HEK293 (cell line): Measurements from ENCODE around the gene AGAP1.

Experiments
- CTCF ChIA-PET: fragments of 350-600 bp; formaldehyde crosslinking; extraction: SDS; loops from one replicate; lab custom pipeline; 2021; ENCODE audit warnings: antibody characterized with exemption; lab: Yijun Ruan, JAX
- POLR2A ChIA-PET: fragments of 300-600 bp; formaldehyde crosslinking; extraction: SDS; loops from one replicate; lab custom pipeline; 2020; ENCODE audit warnings: antibody characterized with exemption, inconsistent platforms; lab: Yijun Ruan, JAX
- H3K27ac ChIP-seq: fragments of 200-500 bp; sonication (Bioruptor generic); 2 replicates; pipeline ENCODE4 v1.5.1; 2014; ENCODE audit warnings: low read depth, low read length, control low read depth, inconsistent platforms; ENCODE audit errors: extremely low read depth
- H3K36me3 ChIP-seq, 2 experiments: fragments of 200-500 bp in 1 of 2; sonication (Bioruptor generic) in 1 of 2; 1 replicate in 1 of 2; 2 replicates in 1 of 2; pipeline ENCODE4 v1.5.1; 2014 to 2017; ENCODE audit warnings: inconsistent platforms in 2 of 2, low read length in 2 of 2; ENCODE audit not compliant: control insufficient read depth in 2 of 2, insufficient read depth in 1 of 2
- H3K4me1 ChIP-seq: fragments of 200-500 bp; sonication (Bioruptor generic); 2 replicates; pipeline ENCODE4 v1.5.1; 2014; ENCODE audit warnings: mild to moderate bottlenecking, low read length, inconsistent platforms; ENCODE audit not compliant: control insufficient read depth, insufficient read depth
- H3K4me3 ChIP-seq: 2 replicates; pipeline ENCODE4 v1.5.1; 2011; ENCODE audit warnings: low read depth, mild to moderate bottlenecking, control low read depth, low read length, moderate library complexity
- H3K9me3 ChIP-seq: fragments of 200-500 bp; sonication (Bioruptor generic); 2 replicates; pipeline ENCODE4 v1.5.1; 2014; ENCODE audit warnings: low read depth, low read length, inconsistent platforms; ENCODE audit not compliant: control insufficient read depth, insufficient read depth
- KLF1 ChIP-seq: fragments of 450-650 bp; formaldehyde crosslinking; IDR thresholded peaks from 2 replicates; pipeline ENCODE4 v1.5.1; 2016; ENCODE audit warnings: missing biosample characterization, missing genetic modification characterization
- KLF7 ChIP-seq: fragments of 450-650 bp; formaldehyde crosslinking; IDR thresholded peaks from 2 replicates; pipeline ENCODE4 v1.5.1; 2016; ENCODE audit warnings: missing biosample characterization, missing genetic modification characterization, borderline replicate concordance
- ZNF292 ChIP-seq: fragments of 450-650 bp; formaldehyde crosslinking; IDR thresholded peaks from 2 replicates; pipeline ENCODE4 v1.5.1; 2016; ENCODE audit warnings: low read depth, missing biosample characterization, missing genetic modification characterization, borderline replicate concordance
- ZNF654 ChIP-seq: fragments of 450-650 bp; formaldehyde crosslinking; IDR thresholded peaks from 2 replicates; pipeline ENCODE4 v1.5.1; 2016; ENCODE audit warnings: low read depth, missing biosample characterization, missing genetic modification characterization
- ZNF768 ChIP-seq: fragments of 450-650 bp; formaldehyde crosslinking; IDR thresholded peaks from 2 replicates; pipeline ENCODE4 v1.5.1; 2018; ENCODE audit warnings: missing biosample characterization, mild to moderate bottlenecking, missing genetic modification characterization
- TF ChIP-seq, protein P1 (sequence below): fragments of 450-650 bp; formaldehyde crosslinking; IDR thresholded peaks from 2 replicates; pipeline ENCODE4 v1.5.1; 2016; ENCODE audit warnings: missing biosample characterization, missing genetic modification characterization
- TF ChIP-seq, protein P2 (sequence below): fragments of 450-650 bp; formaldehyde crosslinking; IDR thresholded peaks from 2 replicates; pipeline ENCODE4 v1.5.1; 2016; ENCODE audit warnings: missing biosample characterization, missing genetic modification characterization
- TF ChIP-seq, protein P3 (sequence below): fragments of 450-650 bp; formaldehyde crosslinking; IDR thresholded peaks from 2 replicates; pipeline ENCODE4 v1.5.1; 2016; ENCODE audit warnings: missing biosample characterization, missing genetic modification characterization
- TF ChIP-seq, protein P4 (sequence below): fragments of 450-650 bp; formaldehyde crosslinking; IDR thresholded peaks from 2 replicates; pipeline ENCODE4 v1.5.1; 2016; ENCODE audit warnings: missing biosample characterization, missing genetic modification characterization, low read depth
- TF ChIP-seq, protein P5 (sequence below): fragments of 450-650 bp; formaldehyde crosslinking; IDR thresholded peaks from 2 replicates; pipeline ENCODE4 v1.5.1; 2016; ENCODE audit warnings: missing biosample characterization, missing genetic modification characterization, borderline replicate concordance

The AGAP1 gene

DNA sequence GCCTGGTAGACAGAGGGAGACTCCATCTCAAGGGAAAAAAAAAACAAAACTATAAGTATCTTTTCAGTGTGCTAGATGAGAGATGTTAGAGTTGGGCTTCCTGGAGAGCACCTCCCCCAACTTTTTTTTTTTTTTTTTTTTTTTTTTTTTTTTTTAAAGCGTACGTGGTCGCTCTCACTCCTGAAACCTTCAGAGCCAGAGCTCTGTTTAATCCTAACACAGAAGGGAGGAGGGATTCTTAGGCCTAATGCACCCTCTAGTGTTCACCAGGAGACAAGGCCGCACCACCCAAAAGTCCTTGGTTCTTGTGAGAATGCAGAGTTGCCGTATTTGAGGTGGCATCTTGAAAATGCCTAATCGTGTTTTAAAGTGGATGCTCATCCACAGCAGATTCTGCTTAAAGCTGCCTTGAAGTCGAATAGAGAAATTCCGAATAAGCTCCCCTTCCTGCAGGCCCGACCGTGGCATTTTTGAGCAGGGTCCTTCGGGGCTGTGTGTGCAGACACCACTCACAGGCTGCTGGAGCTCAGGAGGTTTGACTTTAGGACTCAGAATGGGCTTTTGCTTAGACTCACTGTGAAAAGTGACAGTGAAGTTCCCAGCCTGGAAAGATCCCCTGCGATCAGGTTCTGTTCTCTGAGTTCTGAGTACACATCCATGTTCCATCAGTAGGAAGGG is 252.6 kb downstream of the AGAP1 start:
- ChIA-PET CTCF (interaction anchor here (0.6 to 8.5 kb wide), 47 partner anchors 9 to 1964 kb away, joined by 3 to 173 read pairs (median 5); no protein-coding TSS in a partner anchor), POLR2A (interaction anchor here (1.2 kb wide), 1 partner anchor 151 kb away, joined by 3 read pairs; no protein-coding TSS in a partner anchor)
- no peaks in the 10 kb centered on the region for H3K4me1 ChIP-seq
- TF ChIP-seq ZNF768 (tag by site-specific recombination) (no peak), ZNF654 (tag by site-specific recombination) (peak; percentile 82)
- TF ChIP-seq, protein P1, sequence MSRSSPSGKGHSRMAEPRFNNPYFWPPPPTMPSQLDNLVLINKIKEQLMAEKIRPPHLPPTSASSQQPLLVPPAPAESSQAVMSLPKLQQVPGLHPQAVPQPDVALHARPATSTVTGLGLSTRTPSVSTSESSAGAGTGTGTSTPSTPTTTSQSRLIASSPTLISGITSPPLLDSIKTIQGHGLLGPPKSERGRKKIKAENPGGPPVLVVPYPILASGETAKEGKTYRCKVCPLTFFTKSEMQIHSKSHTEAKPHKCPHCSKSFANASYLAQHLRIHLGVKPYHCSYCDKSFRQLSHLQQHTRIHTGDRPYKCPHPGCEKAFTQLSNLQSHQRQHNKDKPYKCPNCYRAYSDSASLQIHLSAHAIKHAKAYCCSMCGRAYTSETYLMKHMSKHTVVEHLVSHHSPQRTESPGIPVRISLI: 0 out of 2 replicates have a peak, but pooled peaks have one; percentile 29
- TF ChIP-seq, protein P2, sequence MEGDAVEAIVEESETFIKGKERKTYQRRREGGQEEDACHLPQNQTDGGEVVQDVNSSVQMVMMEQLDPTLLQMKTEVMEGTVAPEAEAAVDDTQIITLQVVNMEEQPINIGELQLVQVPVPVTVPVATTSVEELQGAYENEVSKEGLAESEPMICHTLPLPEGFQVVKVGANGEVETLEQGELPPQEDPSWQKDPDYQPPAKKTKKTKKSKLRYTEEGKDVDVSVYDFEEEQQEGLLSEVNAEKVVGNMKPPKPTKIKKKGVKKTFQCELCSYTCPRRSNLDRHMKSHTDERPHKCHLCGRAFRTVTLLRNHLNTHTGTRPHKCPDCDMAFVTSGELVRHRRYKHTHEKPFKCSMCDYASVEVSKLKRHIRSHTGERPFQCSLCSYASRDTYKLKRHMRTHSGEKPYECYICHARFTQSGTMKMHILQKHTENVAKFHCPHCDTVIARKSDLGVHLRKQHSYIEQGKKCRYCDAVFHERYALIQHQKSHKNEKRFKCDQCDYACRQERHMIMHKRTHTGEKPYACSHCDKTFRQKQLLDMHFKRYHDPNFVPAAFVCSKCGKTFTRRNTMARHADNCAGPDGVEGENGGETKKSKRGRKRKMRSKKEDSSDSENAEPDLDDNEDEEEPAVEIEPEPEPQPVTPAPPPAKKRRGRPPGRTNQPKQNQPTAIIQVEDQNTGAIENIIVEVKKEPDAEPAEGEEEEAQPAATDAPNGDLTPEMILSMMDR: peak; percentile 55
- no peak overlapping the region for H3K4me3 ChIP-seq
- no peaks in the 10 kb centered on the region for H3K9me3 ChIP-seq
- H3K36me3 ChIP-seq: peaks cover 0 to 51% of the 10 kb centered on the region in 2 experiments; a peak in 2 of 3 replicates
- no peak overlapping the region for H3K27ac ChIP-seq

DNA sequence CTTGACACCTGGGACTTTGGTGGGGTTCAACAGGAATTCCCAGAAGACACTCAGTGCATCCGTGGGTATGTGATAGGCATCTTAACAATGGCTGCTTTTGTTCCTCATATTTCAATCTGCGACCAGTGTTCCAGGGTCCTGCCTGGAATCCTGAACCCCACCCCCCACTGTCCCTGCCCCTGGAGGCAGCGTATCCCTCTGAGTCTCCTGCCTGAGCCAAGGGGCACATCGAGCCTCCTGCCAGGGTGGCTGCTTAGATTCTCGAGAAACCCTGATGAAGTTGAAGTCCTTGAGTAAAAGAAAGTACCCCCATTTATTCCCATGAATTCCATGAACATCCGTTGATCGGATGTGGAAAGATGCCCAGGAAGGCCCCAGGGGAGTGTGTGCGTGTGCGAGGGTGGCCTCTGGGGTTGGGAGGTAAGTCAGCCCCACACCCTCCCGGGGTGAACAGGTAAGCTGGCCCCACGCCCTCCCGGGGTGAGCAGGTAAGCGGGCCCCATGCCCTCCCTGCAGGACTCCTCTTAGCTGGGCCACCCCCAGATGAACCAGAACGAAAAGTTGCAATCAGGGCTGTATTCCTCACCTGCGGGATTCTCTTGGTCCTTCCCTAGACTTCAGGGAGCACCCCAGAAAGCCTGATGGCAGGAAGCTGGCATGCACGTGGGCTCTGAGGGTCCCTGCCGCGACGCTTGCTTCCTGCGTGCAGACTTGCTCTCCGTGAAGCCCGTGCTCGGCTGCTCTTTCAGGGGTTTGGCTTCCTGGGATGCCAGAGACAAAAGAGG is 253.3 kb downstream of the AGAP1 start:
- no peaks in the 10 kb centered on the region for H3K9me3 ChIP-seq
- H3K27ac ChIP-seq: no peak overlapping the region
- POLR2A ChIA-PET: no interaction called here
- no peaks in the 10 kb centered on the region for H3K4me1 ChIP-seq
- H3K36me3 ChIP-seq: peaks cover 0 to 52% of the 10 kb centered on the region in 2 experiments; a peak in 2 of 3 replicates
- TF ChIP-seq, protein P3, sequence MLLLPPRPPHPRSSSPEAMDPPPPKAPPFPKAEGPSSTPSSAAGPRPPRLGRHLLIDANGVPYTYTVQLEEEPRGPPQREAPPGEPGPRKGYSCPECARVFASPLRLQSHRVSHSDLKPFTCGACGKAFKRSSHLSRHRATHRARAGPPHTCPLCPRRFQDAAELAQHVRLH (tag by site-specific recombination): no peak
- TF ChIP-seq ZNF292: no peak
- H3K4me3 ChIP-seq: no peak overlapping the region
- CTCF ChIA-PET: interaction anchor here (0.6 to 8.5 kb wide), 34 partner anchors 8 to 1200 kb away, joined by 3 to 173 read pairs (median 5); no protein-coding TSS in a partner anchor

- ChIA-PET CTCF (interaction anchor here (1.3 to 2.8 kb wide), 3 partner anchors 12 to 154 kb away, joined by 4 to 17 read pairs (median 6); no protein-coding TSS in a partner anchor), POLR2A (no interaction called here)
- Histone ChIP-seq H3K9me3 (no peaks in the 10 kb centered on the region), H3K4me1 (no peaks in the 10 kb centered on the region), H3K27ac (no peak overlapping the region), H3K36me3 (peaks cover 0 to 48% of the 10 kb centered on the region in 2 experiments; a peak in 2 of 3 replicates), H3K4me3 (no peak overlapping the region)
- TF ChIP-seq, protein P4, sequence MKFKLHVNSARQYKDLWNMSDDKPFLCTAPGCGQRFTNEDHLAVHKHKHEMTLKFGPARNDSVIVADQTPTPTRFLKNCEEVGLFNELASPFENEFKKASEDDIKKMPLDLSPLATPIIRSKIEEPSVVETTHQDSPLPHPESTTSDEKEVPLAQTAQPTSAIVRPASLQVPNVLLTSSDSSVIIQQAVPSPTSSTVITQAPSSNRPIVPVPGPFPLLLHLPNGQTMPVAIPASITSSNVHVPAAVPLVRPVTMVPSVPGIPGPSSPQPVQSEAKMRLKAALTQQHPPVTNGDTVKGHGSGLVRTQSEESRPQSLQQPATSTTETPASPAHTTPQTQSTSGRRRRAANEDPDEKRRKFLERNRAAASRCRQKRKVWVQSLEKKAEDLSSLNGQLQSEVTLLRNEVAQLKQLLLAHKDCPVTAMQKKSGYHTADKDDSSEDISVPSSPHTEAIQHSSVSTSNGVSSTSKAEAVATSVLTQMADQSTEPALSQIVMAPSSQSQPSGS (tag by site-specific recombination): peak; percentile 36; the same call in 1 of the 2 replicates
- TF ChIP-seq, protein P5, sequence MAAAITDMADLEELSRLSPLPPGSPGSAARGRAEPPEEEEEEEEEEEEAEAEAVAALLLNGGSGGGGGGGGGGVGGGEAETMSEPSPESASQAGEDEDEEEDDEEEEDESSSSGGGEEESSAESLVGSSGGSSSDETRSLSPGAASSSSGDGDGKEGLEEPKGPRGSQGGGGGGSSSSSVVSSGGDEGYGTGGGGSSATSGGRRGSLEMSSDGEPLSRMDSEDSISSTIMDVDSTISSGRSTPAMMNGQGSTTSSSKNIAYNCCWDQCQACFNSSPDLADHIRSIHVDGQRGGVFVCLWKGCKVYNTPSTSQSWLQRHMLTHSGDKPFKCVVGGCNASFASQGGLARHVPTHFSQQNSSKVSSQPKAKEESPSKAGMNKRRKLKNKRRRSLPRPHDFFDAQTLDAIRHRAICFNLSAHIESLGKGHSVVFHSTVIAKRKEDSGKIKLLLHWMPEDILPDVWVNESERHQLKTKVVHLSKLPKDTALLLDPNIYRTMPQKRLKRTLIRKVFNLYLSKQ: no peak
- TF ChIP-seq KLF7 (tag by site-specific recombination) (no peak), KLF1 (peak; percentile 72; the same call in 1 of the 2 replicates)
Measured at GRCh38 chr2:235747786-235748091, 253.9 kb downstream of the AGAP1 start.
